Measurements from ENCODE around the gene C6orf62. TPM values are rescaled to one million over a fixed set of nuclear protein-coding genes. Genes with fewer than 3 reads are reported as not detected.
"Not testable (repeated sequence)": the region's sequence is repeated elsewhere in the genome, so short reads cannot be mapped to it uniquely, and the experiment has no call there.

The C6orf62 gene
- total and polyA plus RNA-seq, 2 donors (not counting 3 experiments of a cell fraction or from before 2014, with no cell fraction given): 36.5 to 129 TPM

DNA sequence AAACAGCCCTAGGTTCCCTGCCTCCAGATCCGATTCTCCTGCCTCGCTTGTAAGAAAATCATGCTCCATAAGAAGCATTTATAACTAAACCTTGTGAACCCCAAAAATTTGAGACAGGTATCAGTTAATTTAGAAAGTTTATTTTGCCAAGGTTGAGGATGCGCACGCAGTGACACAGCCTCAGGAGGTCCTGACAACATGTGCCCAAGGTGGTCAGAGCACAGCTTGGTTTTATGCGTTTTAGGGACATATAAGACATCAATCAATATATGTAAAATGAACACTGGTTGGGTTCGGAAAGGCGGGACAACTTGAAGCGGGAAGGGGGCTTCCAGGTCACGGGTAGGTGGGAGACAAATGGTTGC lies 50.0 kb downstream of the C6orf62 start:
- intact Hi-C loops (cut with micrococcal nuclease): loop anchor here (5.0 kb wide), 1 partner anchor 33 kb away; no protein-coding TSS in a partner anchor
- Histone ChIP-seq H3K36me3 (ENCODE audit: control insufficient read depth in 2 of 2, extremely low read depth in 1 of 2, insufficient read depth in 2 of 2, low read length in 2 of 2) (peaks cover 0 to 2% of the 10 kb centered on the region in 2 experiments), H2AFZ (ENCODE audit: low read depth, low read length) (no peak overlapping the region), H4K20me1 (replicated peaks; ENCODE audit: control insufficient read depth, extremely low read depth, insufficient read depth, low read length) (no peaks in the 10 kb centered on the region), H3K27me3 (ENCODE audit: control insufficient read depth in 2 of 2, insufficient read depth in 2 of 2, low read length in 2 of 2) (no peaks in the 10 kb centered on the region), H3K27ac (ENCODE audit: insufficient read depth, low read depth, low read length) (no peak overlapping the region), H3K9me3 (replicated peaks; ENCODE audit: control insufficient read depth, insufficient read depth, low read length) (no peaks in the 10 kb centered on the region), H3K79me2 (ENCODE audit: control insufficient read depth, insufficient read depth, low read length) (peaks cover 22% of the 10 kb centered on the region), H3K9ac (replicated peaks; ENCODE audit: extremely low read depth, insufficient read depth, low read length) (no peak overlapping the region), H3K4me3 (replicated peaks in 1 of 3; ENCODE audit: insufficient read depth in 1 of 3, low read depth in 1 of 3, low read length in 3 of 3) (no peak overlapping the region), H3K4me1 (ENCODE audit: control insufficient read depth, extremely low read depth, insufficient read depth, low read length) (peaks cover 13% of the 10 kb centered on the region), H3K4me2 (ENCODE audit: insufficient read depth, low read length) (no peak overlapping the region), H3K9me1 (replicated peaks; ENCODE audit: control insufficient read depth, extremely low read depth, insufficient read depth, low read length) (no peaks in the 10 kb centered on the region)
- BruUV-seq (replicated peaks): no TSS peak
- POLR2A ChIA-PET: no interaction called here
- no peak for TF ChIP-seq GATA2 (IDR thresholded peaks at IDR 0.05; ENCODE audit: insufficient read depth, insufficient read length, low read depth, low read length)
- no peak for TF ChIP-seq JUN (IDR thresholded peaks at IDR 0.05; ENCODE audit: borderline replicate concordance, insufficient read depth, insufficient read length, low read depth)
- no peak for TF ChIP-seq EZH2 (IDR thresholded peaks at IDR 0.05; ENCODE audit: borderline replicate concordance, low read depth, low read length, severe bottlenecking)
- TF ChIP-seq CTCF (IDR thresholded peaks at IDR 0.05; ENCODE audit: extremely low read depth in 1 of 2, insufficient read depth in 1 of 2, low read depth in 1 of 2, low read length in 2 of 2): no peak
- TF ChIP-seq, protein P1, sequence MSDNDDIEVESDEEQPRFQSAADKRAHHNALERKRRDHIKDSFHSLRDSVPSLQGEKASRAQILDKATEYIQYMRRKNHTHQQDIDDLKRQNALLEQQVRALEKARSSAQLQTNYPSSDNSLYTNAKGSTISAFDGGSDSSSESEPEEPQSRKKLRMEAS (IDR thresholded peaks at IDR 0.05; ENCODE audit: insufficient read depth, insufficient read length): no peak
- no peak for TF ChIP-seq MYC (IDR thresholded peaks at IDR 0.05; ENCODE audit: low read depth, low read length)
- TF ChIP-seq FOS (IDR thresholded peaks at IDR 0.05; ENCODE audit: borderline replicate concordance, insufficient read depth, low read length): no peak
- no peak for TF ChIP-seq POLR2A (IDR thresholded peaks at IDR 0.05; ENCODE audit: low read depth, low read length)
- no peak for TF ChIP-seq POLR2AphosphoS5 (IDR thresholded peaks at IDR 0.05; ENCODE audit: insufficient read depth, low read depth, low read length)
- CTCF ChIA-PET: no interaction called here
- FAIRE-seq (no peak), DNase-seq (ENCODE audit: low read depth, low spot score) (no peak)
- dilution Hi-C loops (cut with MboI; ENCODE audit: extremely low pct_ligation_motif_present, low sequenced_read_pairs): no loop called here

GRCh38 chr6:24668066-24668996 lies 50.6 kb downstream of the C6orf62 start:
- H4K20me1 ChIP-seq (replicated peaks; ENCODE audit: control insufficient read depth, extremely low read depth, insufficient read depth, low read length); POLR2A ChIA-PET; DNase-seq (ENCODE audit: low read depth, low spot score); dilution Hi-C loops (cut with MboI; ENCODE audit: extremely low pct_ligation_motif_present, low sequenced_read_pairs); CTCF ChIA-PET; H3K27ac ChIP-seq (ENCODE audit: insufficient read depth, low read depth, low read length); H3K36me3 ChIP-seq (ENCODE audit: control insufficient read depth in 2 of 2, extremely low read depth in 1 of 2, insufficient read depth in 2 of 2, low read length in 2 of 2); H3K27me3 ChIP-seq (ENCODE audit: control insufficient read depth in 2 of 2, insufficient read depth in 2 of 2, low read length in 2 of 2); H3K4me2 ChIP-seq (ENCODE audit: insufficient read depth, low read length); H3K9ac ChIP-seq (replicated peaks; ENCODE audit: extremely low read depth, insufficient read depth, low read length); FAIRE-seq; BruUV-seq (replicated peaks); H2AFZ ChIP-seq (ENCODE audit: low read depth, low read length); H3K9me1 ChIP-seq (replicated peaks; ENCODE audit: control insufficient read depth, extremely low read depth, insufficient read depth, low read length); H3K9me3 ChIP-seq (replicated peaks; ENCODE audit: control insufficient read depth, insufficient read depth, low read length); H3K4me3 ChIP-seq (replicated peaks in 1 of 3; ENCODE audit: insufficient read depth in 1 of 3, low read depth in 1 of 3, low read length in 3 of 3): not testable (repeated sequence)
- H3K79me2 ChIP-seq (ENCODE audit: control insufficient read depth, insufficient read depth, low read length): peaks cover 23% of the 10 kb centered on the region
- intact Hi-C loops (cut with micrococcal nuclease): loop anchor here (5.0 kb wide), 1 partner anchor 34 kb away; no protein-coding TSS in a partner anchor
- peaks cover 13% of the 10 kb centered on the region for H3K4me1 ChIP-seq (ENCODE audit: control insufficient read depth, extremely low read depth, insufficient read depth, low read length)
